C1 segment of cervical spinal cord (tissue), 14 donors: Measurements from ENCODE around the gene ASS1.

Experiments used
- DNase-seq, 14 donors: peaks; one replicate each; lab custom pipeline; 2025; lab: John Stamatoyannopoulos, UW

Gene ASS1

GRCh38 chr9:130454096-130454811 lies 9.5 kb downstream of the ASS1 start:
- no peak for DNase-seq

GRCh38 chr9:130454812-130455325 lies 10.1 kb downstream of the ASS1 start:
- no peak for DNase-seq

- no peak for DNase-seq
These were observed 13.5 kb downstream of the ASS1 start for GRCh38 chr9:130458027-130458803.

GRCh38 chr9:130458804-130459067 lies 14.0 kb downstream of the ASS1 start:
- DNase-seq, result no peak

- no peak for DNase-seq
These were observed 14.4 kb downstream of the ASS1 start for GRCh38 chr9:130459151-130459550.

- peak in 2 of 14 donors; percentile 13 to 36 for DNase-seq
These were observed 15.3 kb downstream of the ASS1 start for GRCh38 chr9:130459941-130460669.

GRCh38 chr9:130461218-130461630 lies 16.5 kb downstream of the ASS1 start:
- peak in 7 of 14 donors; percentile 4 to 66 (median 23) for DNase-seq

GRCh38 chr9:130461731-130462130 lies 17.0 kb downstream of the ASS1 start:
- DNase-seq, result no peak

- no peak for DNase-seq
These were observed 18.2 kb downstream of the ASS1 start for GRCh38 chr9:130462685-130463540.

GRCh38 chr9:130463763-130464745 lies 19.3 kb downstream of the ASS1 start:
- DNase-seq, result no peak

GRCh38 chr9:130465383-130466096 lies 20.8 kb downstream of the ASS1 start:
- no peak for DNase-seq

GRCh38 chr9:130466537-130467217 lies 21.9 kb downstream of the ASS1 start:
- no peak for DNase-seq

- peak in 1 of 14 donors; percentile 88 for DNase-seq
These were observed 22.6 kb downstream of the ASS1 start for GRCh38 chr9:130467316-130467715.

- DNase-seq, result no peak
These were observed 23.8 kb downstream of the ASS1 start for GRCh38 chr9:130468566-130468965.

- DNase-seq, result no peak
These were observed 25.5 kb downstream of the ASS1 start for GRCh38 chr9:130470269-130470668.

GRCh38 chr9:130470950-130471349 lies 26.2 kb downstream of the ASS1 start:
- no peak for DNase-seq

- no peak for DNase-seq
These were observed 26.8 kb downstream of the ASS1 start for GRCh38 chr9:130471411-130472183.

GRCh38 chr9:130472184-130472705 lies 27.5 kb downstream of the ASS1 start:
- DNase-seq, result no peak
